ENCODE results near the gene CLEC2L.

GRCh38 chr7:139586286-139586685 is 62.8 kb downstream of the CLEC2L start:
- TF ChIP-seq EP300 (IDR thresholded peaks at IDR 0.05), result no peak
- TF ChIP-seq, protein P1, sequence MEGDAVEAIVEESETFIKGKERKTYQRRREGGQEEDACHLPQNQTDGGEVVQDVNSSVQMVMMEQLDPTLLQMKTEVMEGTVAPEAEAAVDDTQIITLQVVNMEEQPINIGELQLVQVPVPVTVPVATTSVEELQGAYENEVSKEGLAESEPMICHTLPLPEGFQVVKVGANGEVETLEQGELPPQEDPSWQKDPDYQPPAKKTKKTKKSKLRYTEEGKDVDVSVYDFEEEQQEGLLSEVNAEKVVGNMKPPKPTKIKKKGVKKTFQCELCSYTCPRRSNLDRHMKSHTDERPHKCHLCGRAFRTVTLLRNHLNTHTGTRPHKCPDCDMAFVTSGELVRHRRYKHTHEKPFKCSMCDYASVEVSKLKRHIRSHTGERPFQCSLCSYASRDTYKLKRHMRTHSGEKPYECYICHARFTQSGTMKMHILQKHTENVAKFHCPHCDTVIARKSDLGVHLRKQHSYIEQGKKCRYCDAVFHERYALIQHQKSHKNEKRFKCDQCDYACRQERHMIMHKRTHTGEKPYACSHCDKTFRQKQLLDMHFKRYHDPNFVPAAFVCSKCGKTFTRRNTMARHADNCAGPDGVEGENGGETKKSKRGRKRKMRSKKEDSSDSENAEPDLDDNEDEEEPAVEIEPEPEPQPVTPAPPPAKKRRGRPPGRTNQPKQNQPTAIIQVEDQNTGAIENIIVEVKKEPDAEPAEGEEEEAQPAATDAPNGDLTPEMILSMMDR (IDR thresholded peaks at IDR 0.05), result no peak

Data from tibial nerve (tissue), 4 donors.